HG03460 (cell line): ENCODE results near the gene CRB1.

Experiments
- ATAC-seq: cut with Tn5 transposase; IDR thresholded peaks from one replicate; pipeline ENCODE4 v1.9.1; 2021; ENCODE audit not compliant: unreplicated experiment

Gene CRB1

GRCh38 chr1:197519741-197520334 lies 251.8 kb downstream of the CRB1 start:
- ATAC-seq, result no peak

- peak; percentile 52 for ATAC-seq
Observed at GRCh38 chr1:197521118-197521739, 253.2 kb downstream of the CRB1 start.

DNA sequence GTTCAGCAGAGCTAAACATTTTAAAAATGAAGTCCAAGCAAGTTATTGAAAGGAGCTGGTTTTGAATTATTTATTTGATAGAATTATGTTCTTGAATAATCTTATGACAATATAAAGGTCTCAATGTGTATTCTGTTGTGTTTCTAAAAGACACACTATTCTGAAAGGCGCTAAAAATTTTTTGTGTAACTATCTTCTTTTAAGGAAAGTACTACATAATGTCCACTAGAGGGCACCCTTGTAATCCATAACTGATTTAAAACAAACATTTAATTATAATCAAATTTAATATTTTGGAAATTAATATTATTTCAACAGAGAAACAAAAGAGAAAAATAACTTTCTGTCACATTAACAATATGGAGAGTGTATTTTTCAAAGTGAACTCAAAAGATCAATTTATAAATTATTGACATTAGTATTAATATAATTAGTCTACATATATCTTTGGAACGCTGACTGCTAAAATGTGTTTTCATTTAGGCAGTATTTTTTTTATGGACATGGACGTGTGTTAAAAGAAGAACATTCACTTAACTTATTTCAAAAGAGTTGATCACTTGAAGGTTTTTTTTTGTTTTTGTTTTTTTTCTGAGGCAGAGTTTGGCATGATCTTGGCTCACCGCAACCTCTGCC lies 258.8 kb downstream of the CRB1 start:
- no peak for ATAC-seq
